HS-27A (cell line): ENCODE results near the gene ITCH.
"Not testable (repeated sequence)": the region's sequence is repeated elsewhere in the genome, so short reads cannot be mapped to it uniquely, and the experiment has no call there.

Experiments
- DNase-seq: peaks from one replicate; pipeline ENCODE4 v3.0.0-alpha.2; 2012; ENCODE audit warnings: low read depth, missing footprints

Gene ITCH

GRCh38 chr20:34344238-34344637 is 18.8 kb upstream of the ITCH start:
- DNase-seq = no peak

- no peak for DNase-seq
These were observed 17.7 kb upstream of the ITCH start for GRCh38 chr20:34345402-34345736.

- not testable (repeated sequence) for DNase-seq
These were observed 17.1 kb upstream of the ITCH start for GRCh38 chr20:34345839-34346532.

DNA sequence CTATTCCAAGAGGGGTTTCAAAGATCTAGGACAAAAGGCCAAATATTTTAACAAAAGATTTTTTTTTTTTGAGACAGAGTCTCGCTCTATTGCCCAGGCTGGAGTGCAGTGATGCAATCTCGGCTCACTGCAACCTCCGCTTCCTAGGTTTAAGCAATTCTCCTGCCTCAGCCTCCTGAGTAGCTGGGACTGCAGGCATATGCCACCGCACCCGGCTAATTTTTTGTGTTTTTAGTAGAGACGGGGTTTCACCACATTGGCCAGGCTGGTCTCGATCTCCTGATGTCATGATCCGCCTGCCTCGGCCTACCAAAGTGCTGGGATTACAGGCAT is 16.6 kb upstream of the ITCH start:
- DNase-seq = not testable (repeated sequence)

DNA sequence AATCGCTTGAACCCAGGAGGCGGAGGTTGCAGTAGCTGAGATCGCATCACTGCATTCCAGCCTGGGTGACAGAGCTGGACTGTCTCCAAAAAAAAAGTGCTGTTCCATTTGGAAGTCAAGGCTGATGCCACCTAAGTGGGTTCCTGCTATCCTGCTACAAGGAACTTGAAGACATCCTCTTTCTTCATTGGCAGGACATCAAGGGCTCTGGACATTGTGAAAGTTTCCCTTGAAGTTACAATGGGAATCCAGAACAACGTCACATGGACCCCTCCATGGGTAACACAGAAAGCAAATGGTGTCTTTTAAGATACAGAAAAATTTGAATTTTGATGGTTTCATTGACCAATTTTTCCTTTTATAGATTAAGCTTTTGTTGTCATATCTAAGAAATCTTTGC is 15.5 kb upstream of the ITCH start:
- no peak for DNase-seq

- no peak for DNase-seq
These were observed 13.0 kb upstream of the ITCH start for GRCh38 chr20:34350095-34350494.

DNA sequence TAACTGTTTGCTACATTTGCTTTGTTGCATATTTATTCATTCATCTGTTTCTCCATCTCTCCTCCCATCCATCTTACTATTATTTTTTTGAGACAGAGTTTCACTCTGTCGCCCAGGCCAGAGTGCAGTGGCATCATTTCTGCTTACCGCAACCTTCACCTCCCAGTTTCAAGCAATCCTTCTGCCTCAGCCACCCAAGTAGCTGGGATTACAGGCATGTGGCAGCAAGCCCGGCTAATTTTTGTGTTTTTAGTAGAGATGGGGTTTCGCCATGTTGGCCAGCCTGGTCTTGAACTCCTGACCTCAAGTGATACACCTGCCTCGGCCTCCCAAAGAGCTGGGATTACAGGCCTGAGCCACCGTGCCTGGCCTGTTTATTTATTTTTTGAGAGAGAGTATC is 9.6 kb upstream of the ITCH start:
- DNase-seq = not testable (repeated sequence)

- no peak for DNase-seq
These were observed 7.6 kb upstream of the ITCH start for GRCh38 chr20:34355427-34355826.

GRCh38 chr20:34359729-34360128 is 3.3 kb upstream of the ITCH start:
- DNase-seq = not testable (repeated sequence)

DNA sequence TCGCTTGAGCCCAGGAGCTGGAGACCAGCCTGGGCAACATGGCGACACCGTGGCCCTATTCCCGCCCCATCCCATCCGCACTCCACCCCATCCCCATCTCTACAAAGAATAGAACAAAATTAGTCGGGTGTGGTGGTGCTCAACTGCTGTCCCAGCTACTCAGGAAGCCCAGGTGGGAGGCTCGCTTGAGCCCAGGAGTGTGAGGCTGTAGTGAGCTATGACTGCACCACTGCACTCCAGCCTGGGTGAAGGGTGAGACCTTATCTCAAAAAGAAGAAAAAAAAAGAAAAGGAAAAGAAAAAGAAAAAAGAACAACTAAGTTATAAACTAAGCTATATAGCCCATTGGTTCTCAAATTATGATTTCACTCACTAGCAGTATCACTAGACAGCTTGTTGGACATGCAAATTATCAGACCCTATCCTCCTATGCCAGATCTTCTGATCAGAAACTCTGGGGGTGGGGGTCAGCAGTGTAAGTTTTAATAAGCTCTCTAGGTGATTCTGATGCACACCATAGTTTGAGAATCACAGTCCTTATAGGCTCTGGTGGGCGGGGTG is 491 bp upstream of the ITCH start:
- DNase-seq = no peak

- no peak for DNase-seq
These were observed 571 bp downstream of the ITCH start for GRCh38 chr20:34363465-34364222.

DNA sequence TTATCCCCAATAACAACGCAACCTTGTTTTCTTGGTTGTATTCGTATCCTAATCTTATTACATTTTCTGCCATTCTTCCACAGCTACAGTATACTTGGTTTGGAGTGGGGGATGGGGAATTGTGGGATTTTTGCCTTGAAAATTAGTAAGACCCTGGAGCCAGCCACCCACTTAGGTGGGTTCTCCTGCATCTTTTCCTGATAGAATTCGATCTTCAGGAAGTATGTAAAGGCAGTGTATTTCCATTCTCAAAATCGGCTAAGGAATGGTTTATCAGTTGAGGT is 1.1 kb downstream of the ITCH start:
- DNase-seq = no peak

GRCh38 chr20:34365765-34366213 is 2.7 kb downstream of the ITCH start:
- DNase-seq = no peak

DNA sequence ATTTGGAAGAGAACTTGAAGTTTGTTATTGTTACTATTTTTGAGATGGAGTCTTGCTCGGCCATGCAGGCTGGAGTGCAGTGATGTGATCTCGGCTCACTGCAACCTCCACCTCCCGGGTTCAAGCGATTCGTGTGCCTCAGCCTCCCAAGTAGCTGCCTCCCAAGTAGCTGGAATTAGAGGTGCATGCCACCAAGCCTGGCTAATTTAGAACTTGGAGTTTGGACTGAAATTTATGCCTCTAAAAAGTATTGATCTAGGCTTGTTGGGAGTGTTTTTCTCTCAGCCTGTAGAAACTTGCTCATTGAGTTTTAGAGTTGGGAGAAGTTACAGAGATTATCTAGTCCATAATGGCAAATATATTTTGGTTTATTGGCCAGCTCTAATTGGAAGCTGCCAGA is 4.1 kb downstream of the ITCH start:
- DNase-seq = no peak

DNA sequence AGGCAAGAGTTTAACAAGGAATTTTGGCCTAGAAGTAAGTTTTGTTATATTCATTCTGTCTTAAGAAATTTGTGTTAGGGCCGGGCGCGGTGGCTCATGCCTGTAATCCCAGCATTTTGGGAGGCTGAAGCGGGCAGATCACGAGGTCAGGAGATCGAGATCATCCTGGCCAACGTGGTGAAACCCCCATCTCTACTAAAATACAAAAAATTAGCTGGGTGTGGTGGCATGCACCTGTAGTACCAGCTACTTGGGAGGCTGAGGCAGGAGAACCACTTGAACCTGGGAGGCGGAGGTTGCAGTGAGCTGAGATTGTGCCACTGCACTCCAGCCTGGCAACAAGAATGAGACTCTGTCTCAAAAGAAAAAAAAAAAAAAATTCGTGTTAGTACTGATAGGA is 4.8 kb downstream of the ITCH start:
- not testable (repeated sequence) for DNase-seq

DNA sequence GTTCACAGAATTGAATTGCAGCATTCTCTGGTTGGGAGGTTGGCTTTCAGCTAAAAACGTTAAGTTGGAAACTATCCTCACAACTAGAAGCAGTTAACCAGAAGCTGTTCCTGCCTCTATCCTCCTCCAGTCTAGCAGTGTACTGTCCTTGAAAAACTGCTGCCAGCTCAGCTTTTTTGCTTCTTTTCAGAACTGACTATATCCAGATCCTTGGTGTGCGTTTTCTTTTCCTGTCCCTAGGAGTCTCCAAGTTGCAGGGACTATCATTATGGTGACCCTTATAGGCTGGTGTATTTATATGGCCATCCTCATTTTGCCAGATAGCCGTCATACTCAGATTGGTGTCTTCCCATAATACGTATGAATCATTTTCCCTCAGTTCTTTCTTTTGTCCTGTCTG is 5.5 kb downstream of the ITCH start:
- DNase-seq = no peak

DNA sequence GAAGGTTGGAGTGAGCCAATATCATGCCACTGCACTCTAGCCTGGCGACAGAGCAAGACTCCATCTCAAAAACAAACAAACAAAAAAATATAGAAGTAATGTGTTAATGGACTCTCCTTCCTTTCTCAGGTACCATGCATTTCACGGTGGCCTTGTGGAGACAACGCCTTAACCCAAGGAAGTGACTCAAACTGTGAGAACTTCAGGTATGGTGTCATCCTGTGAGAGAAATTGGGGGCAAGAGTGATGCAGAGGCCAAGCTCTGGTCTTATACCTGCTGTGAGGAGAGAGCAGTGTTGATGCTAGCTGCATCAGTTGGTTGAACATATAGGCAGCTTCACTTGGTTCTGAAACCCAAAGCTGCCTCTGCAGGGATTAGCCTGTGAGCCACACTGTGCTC is 6.2 kb downstream of the ITCH start:
- DNase-seq = no peak

DNA sequence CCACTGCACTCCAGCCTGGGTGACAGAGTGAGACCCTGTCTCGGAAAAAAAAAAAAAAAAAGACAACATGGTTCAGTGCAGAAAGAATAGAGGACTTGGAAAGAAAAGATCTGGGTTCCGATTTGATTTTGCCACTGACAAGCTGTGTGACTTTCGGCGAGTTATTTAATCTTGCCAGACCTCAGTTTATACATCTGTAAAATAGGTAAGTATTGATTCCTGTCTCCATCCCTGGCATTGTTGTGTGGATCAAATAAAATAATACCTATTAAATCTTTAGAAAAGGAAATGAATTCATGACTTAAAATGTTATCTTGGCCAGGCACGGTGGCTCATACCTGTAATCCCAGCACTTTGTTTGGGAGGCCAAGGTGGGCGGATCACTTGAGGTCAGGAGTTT is 7.0 kb downstream of the ITCH start:
- no peak for DNase-seq

DNA sequence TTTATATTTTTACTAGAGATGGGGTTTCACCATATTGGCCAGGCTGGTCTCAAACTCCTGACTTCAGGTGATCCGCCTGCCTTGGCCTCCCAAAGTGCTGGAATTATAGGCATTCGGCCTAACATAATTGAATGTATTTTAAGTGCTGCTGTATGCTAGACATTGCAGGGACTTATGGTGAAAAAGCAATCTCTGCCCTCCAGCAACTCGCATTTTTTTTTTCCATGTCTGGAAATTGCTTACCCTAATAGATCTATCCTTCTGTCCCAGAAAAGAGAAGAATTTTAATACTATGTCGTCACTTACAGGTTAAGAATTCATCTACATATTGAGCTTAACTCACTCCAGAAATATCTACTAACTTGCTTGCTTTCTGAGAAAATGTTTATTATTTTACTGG is 10.4 kb downstream of the ITCH start:
- DNase-seq = no peak

GRCh38 chr20:34374209-34374760 is 11.2 kb downstream of the ITCH start:
- DNase-seq = no peak

- DNase-seq = no peak
These were observed 12.9 kb downstream of the ITCH start for GRCh38 chr20:34375977-34376430.

- no peak for DNase-seq
These were observed 14.2 kb downstream of the ITCH start for GRCh38 chr20:34377072-34377847.

DNA sequence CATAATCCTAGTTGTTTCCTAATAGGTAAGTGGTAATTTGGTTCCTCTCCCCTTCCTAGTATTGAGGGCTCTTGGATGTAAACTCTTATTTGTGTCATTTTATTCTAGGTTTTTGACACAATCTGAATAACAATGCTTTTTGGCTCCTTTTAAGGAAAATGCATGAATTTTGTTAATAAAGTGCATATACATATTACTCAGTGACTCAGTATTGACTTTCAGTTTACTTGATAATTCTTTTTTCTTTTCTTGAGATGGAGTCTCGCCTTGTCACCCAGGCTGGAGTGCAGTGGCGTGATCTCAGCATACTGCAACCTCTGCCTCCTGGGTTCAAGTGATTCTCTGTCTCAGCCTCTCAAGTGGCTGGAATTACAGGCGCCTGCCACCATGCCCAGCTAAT is 19.1 kb downstream of the ITCH start:
- no peak for DNase-seq
